NCI-H748 treated with DMSO at 0.1 percent for 48 hours (cell line): ENCODE results near the gene MRPL20.
"Not testable (repeated sequence)": the region's sequence is repeated elsewhere in the genome, so short reads cannot be mapped to it uniquely, and the experiment has no call there.

Experiments used
- DNase-seq: peaks from one replicate; lab custom pipeline; 2025; lab: John Stamatoyannopoulos, UW

The MRPL20 gene

DNA sequence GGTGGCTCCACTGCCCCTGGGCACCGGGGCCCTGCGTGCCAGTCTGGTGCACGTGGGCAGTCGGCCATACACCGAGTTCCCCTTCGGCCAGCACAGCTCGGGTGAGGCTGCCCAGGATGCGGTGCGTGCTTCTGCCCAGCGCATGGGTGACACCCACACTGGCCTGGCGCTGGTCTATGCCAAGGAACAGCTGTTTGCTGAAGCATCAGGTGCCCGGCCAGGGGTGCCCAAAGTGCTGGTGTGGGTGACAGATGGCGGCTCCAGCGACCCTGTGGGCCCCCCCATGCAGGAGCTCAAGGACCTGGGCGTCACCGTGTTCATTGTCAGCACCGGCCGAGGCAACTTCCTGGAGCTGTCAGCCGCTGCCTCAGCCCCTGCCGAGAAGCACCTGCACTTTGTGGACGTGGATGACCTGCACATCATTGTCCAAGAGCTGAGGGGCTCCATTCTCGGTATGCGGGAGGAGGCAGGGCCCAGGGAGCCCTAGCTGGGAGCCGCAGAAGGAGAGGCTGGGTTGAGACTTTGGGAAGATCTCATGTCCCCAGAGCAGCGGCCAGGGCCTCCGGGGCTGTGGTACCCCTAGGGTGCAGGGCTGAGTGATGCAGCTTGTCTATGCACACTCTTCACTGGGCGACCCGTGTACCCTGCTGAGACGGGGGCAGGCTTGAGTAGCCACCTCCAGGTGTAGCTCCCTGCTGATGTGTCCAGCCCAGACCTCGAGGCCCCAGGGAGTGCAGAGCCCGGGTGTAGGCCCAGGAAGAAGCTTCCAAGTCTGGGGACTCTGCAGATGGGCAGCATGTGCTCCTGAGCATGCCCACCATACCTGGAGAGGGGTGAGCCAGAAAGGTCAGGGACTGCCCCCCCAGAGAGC, 30.2 kb upstream of the MRPL20 start:
- no peak for DNase-seq

DNA sequence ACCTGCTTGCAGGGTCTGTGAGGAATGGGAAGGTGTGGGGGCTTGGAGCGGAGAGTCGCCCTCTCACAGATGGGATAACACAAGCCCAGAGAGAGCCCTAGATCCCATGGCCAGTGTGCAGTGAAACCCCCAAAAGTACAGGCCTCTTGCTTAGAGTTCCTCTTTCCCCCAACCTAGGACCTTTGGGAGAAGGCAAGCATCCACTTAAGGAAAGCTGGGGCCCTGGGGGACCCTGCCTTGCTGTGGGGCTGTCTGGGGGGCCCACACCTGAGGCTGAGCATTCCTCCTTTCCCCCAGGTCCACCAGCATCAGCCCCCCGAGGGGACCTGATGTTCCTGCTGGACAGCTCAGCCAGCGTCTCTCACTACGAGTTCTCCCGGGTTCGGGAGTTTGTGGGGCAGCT, 29.5 kb upstream of the MRPL20 start:
- DNase-seq, result no peak

DNA sequence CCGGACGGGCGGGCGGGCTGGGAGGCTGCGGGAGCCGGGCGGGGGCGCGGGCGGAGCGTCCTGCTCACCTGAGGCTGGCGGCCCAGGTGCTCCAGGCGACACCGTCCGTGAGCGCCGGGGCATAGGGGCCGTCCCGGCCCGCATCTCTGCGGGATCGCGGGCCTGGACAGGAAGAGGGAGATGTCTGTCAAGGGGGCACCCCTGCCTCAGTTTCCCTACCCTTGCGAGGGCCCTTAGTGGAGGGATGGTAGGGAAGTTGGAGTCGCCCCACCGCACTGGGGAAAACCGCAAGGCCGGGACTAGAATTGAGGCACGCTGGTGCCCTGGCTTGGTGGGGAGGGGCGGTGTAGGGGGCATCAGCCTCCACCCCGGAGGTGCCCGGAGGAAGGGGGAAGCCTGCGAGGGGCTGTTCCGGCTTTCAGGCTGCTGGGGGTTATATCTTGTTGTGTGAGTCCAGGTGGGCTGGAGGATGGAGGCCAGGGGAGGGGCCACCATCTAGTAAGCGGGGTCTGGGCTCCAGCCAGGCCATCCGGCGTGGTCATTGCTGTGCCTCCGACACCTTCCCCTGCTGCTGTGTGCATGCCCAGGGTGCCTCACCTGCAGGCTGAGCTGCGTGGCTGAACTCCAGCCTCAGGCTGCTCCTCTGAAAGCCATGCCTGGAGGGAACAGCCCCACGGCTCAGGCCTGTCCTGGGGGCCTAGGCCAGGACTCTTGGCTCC, 29.0 kb upstream of the MRPL20 start:
- no peak for DNase-seq

DNA sequence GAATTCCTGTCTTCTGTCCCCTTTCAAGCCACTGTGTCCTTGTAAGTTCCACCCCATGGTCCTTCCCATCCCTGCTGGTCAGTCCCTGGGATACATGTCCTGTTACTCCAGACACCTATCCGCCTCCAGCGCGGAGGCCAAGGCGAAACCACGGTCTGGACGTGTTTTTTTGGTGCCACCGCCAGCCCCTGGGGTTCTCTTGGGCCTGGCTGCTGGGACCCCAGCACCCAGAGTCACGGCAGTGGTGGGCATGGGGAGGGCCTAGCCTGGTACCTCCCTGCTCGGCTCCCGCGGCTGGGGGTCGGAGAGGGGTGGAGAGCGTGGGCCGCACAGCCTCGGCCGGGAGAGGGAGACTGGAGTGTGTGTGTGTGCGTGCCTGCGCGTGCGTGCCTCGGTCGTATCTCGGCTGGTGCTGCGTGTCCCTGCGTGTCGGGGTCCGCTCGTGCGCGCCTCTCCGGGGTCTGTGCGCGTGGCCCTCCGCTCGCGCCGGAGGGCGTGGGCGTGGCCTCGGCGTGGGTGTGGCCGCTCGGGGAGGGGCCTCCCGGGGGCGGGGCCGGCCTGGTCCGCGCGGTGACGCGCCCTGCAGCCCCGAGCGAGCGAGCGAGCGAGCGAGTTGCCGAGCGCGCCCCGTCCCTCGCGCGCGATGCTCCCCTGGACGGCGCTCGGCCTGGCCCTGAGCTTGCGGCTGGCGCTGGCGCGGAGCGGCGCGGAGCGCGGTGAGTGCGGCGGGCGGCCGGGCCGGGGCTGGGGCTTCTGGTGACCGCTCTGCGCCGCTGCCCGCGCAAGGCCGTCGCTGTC, 28.2 kb upstream of the MRPL20 start, which contains the start of gene VWA1:
Gene VWA1 (plus strand): TSS at position 585 of the 798 bp plus-strand sequence. CDS start 59 bp downstream, at position 644.
- DNase-seq, result no peak

DNA sequence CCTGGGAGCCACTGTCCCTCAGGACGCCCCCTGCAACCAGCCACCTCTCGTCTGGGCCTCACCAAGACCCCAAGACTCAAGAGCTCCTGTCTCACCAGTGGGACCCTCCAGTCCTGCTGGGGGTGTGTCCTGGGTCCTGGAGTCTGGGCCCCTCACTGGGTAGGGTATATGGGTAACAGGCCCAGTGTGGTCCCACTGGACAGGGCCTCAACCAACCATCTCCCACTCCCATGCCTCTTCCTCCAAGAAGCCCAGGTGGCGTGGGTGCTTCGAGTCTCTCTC, 27.7 kb upstream of the MRPL20 start:
- no peak for DNase-seq

DNA sequence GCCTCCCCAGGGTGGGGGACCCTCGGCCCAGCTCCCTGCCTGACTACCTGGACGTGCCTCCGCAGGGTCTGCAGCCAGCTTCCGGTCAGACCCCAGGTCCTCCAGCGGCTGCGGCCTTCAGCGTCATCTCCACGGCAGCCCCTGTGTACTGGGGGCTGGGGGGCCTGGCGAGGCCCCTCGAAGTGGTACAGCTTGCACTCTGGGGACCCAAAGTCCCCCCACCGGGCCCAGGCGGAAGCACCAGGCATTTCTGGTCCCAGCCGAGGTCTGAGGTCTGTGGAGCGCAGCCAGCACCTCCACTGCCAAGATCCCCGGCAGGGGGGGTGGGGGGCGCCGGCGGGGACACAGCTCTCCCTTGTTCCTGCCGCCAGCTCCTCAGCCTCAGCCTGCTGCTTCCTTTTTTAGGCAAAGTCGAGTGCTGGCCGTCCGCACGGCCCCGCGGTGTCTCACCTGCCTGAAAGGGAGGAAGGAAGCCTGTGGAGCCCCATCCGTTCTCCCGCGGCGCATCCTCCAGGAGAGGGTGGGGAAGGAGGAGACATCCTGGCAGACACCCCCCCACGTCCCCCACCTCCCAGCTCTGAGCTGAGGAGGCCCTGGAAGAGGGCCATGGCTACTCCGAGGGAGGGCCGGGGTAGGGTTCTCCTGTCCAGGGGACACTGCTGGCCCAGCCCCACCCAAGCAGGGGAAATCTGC, 27.2 kb upstream of the MRPL20 start:
- no peak for DNase-seq

DNA sequence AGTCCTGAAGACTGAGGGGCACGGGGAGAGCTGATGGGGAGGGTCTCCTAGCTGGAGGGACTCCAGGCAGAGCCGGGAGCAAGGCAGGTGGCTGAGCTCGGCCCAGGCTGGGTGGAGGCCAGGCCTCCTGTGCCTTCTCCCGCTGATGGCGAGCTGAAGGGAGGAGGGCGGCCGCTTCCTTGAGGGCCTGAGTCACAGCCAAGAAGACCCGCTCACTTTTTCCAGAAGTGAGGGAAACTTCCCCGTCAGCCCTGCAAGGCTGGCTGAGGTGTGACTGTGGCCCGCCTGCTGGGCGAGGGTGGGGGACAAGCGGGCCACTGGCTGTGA, 26.7 kb upstream of the MRPL20 start:
- no peak for DNase-seq

DNA sequence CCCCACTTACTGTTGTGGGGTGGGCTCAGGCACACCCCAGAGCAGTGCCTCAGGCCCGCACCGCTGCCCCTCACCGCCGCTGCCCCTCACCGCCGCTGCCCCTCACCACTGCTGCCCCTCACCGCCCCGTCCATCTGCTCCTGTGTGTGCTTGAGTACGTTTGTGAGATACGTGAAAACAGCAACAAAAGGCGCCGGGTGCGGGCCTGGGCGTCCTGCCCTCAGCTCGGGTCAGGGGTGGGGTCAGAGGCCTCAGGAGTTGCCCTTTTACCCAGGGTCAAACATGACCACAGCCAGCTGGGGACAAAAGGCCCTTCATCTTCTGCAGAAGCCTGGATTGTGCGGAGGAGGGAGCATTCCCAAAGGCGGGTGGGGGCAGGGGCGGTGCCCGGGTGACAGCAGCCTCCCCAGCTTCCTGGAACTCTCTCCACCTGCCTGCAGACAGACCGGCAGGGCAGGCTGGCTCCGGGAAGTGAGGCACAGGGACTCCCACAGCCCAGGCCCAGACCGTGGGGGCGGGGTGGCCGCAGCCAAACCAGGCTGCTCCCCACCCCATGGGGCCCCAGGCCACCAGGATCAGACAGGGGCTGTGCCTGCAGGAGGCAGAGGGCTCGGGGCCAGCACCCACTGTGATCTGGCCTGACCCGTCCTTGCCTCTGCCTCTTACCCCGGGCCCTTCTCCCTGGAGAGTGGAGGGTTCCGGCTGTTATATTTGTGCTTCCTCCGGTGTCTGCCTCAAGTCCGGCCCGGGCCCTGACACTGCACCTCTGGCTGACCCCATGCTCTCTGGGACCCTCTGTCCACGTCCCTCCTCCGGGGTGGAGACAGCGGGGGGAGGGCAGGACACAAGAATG, 26.1 kb upstream of the MRPL20 start:
- no peak for DNase-seq

DNA sequence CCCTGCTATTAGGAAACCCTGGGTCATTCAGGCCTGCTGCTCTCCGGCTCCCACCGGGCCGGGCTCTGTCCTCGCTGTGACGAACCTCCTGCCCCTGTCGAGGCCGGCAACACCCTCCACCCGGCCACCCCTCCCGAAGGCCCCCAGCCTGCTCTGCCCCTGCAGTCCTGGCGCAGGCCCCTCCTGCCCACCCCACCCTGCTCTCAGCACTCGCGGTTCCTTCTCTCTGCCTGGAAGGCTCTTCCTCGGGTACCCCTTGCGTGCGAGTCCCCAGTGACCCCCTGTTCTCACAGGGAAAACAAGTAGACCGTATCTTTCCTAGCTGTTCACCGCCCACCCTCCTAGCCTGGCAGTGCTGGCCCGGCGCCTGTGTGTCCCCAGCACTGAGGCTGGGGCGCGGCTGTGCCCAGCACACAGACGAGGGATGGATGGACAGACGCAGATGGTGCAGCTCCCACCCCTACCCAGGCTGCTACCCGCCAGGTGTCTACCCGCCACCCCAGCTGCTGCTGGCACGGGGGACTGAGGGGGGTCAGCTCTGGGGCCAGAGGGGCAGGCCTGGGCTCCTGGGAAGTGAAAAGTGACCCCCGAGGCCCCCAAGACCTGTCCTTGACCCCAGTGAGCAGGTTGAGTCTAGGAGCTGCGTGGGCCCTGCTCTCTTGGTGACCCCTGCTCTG, 25.3 kb upstream of the MRPL20 start:
- no peak for DNase-seq

DNA sequence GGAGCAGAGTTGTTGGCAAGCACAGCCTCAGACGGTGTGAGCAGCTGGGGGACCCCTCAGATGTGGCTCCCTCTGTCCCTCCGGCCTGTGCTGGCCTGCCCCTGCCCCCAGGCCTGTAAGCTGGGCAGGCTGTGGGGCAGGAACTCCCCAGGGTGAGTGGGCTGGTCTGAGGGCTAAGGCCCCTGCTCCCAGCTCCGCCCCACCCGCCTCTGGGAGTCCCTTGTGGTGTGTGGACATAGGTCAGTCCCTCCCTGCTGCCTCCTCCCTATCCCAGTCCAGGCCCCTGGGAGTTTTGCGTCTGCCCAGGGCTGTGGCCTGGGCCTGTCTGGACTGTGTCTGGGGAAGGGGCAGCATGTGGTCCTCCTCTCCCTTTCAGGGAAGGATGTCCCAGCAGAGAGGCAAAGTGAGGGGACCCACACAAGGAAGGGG, 24.8 kb upstream of the MRPL20 start:
- DNase-seq, result no peak

DNA sequence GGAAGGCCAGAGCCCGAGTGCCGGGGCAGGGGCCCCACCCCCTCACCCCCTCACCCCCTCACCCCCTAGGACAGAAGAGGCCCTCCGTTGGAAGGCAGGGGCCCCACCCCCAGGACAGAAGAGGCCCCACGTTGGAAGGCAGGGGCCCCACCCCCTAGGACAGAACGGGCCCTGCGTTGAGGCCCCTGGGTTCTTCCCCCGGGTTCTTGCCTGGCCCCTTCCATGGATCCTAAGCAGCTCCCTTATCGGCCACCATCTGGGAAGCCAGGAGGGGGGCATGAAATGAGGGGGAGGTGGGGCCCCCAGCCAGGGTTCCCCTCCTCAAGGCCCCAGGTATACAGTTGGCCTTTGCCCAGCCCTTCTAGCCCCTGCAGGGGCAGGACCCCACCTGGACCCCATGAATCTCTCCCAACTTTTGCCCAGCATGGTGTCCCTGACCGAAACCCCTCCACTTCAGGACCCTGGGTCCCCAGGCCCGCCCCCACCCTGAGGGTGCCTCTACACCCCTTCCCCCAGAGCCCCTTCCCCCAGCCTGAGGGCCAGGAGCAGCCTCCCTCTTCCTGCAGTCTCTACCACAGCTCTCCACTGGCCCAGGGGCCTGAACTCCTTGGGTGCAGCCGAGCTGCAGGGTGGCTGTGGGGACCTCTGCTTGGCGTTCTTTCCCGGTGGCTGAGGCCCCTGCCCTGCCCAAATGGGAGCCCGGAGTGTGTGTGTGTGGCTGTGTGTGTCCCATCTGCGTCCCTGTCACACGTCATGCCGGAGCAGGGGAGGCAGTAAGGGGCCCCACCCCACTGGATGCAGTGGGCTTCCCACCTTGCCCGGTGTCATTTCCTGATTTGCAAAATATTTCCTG, 24.1 kb upstream of the MRPL20 start:
- DNase-seq, result no peak

DNA sequence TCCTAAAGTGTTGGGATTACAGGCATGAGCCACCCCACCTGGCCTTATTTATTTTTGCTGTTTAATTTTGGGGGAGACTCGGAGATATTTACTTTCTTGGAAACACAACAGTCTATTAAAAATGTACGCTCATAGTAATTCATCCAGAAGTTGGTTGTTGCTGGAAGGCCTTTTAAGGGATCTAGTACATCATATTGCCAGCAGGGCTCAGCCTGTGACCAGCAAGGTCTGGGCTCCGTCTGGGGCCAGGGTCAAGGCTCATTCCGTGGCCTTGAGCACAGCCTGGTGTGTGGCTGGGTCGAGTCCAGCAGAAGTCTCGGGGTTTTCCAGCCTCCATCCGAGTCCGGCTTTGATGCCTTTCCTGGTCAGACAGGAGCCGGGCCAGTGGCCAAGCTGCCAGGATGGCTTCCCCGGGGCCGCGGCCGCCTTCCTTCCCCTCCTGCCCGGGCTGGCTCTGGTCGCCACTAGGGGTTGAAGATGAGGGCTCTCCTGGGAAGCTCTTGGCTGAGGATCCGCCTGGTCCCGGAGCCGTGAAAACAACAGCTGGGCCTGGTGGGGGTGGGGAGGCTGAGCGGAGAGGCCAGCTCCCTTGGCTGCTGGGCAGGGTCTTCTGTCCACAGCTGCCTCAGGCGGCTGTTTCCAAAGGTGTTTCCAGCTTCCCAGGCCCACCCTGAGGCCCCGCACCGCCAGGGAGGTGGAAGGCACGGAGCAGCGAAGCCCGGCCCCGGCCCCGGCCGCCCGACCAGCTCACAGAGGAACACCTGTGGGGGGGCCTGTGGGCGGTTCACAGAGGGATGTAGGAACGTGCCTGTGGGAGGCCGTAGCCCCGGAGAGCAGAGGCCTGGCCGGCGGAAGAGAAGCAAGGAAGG, 23.3 kb upstream of the MRPL20 start:
- no peak for DNase-seq

DNA sequence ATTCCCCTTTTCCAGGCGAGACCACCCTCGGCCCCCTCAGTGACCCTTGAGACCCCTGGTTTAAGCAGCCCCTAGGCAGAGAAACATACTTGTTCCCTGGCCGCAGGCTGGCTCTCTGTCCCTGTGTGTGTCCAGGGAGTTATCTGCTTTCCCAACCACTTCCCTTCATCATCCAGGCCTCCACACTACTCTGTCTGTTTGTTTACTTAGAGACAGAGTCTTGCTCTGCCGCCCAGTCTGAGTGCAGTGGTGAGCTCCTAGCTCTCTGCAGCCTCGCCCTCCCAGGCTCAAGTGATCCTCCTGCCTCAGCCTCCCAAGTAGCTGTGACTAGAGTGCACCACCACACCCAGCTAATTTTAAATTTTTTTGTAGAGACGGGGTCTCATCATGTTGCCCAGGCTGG, 22.6 kb upstream of the MRPL20 start:
- DNase-seq, result no peak

DNA sequence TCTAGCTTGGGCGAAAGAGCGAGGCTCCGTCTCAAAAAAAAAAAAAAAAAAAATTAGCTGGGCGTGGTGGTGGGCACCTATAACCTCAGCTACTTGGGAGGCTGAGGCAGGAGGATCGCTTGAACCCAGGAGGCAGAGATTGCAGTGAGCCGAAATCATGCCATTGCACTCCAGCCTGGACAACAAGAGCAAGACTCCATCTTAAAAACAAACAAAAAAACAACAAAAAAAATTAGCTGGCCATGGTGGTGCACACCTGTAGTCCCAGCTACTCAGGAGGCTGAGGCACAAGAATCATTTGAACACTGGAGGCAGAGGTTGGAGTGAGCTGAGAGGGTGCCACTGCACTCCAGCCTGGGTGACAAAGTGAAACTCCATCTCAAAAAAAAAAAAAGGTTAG, 21.9 kb upstream of the MRPL20 start:
- DNase-seq, result not testable (repeated sequence)

DNA sequence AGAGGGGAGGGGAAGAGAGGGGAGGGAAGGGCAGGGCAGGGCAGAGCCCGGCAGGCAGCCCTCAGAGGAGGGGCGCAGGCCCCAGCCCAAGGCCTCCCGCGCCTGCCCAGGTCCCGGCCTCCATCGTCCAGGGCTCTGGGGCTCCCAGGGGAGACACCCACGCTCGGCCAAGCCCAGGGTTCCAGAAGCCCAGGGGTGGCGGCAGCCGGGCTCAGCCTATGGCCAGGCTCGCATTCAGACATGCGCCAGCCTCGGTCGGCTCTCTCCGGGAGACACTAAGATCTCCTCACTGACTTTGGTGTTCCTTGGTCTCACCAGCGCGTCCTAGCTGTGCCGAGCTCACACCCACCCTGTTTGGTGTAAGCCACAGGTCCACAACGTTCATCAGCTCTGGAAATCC, 21.1 kb upstream of the MRPL20 start:
- DNase-seq, result no peak

DNA sequence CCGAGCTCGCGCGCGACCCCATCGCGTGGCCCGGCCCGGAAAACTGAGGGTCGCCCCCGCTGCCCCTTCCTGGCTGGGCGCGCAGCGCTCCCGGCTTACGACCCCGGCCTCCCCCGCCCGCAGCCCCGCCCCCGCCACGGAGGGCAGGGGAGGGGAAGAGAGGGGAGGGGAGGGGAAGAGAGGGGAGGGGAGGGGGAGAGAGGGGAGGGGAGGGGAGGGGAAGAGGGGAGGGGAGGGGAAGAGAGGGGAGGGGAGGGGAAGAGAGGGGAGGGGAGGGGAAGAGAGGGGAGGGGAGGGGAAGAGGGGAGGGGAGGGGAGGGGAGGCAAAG, 20.7 kb upstream of the MRPL20 start:
- no peak for DNase-seq

DNA sequence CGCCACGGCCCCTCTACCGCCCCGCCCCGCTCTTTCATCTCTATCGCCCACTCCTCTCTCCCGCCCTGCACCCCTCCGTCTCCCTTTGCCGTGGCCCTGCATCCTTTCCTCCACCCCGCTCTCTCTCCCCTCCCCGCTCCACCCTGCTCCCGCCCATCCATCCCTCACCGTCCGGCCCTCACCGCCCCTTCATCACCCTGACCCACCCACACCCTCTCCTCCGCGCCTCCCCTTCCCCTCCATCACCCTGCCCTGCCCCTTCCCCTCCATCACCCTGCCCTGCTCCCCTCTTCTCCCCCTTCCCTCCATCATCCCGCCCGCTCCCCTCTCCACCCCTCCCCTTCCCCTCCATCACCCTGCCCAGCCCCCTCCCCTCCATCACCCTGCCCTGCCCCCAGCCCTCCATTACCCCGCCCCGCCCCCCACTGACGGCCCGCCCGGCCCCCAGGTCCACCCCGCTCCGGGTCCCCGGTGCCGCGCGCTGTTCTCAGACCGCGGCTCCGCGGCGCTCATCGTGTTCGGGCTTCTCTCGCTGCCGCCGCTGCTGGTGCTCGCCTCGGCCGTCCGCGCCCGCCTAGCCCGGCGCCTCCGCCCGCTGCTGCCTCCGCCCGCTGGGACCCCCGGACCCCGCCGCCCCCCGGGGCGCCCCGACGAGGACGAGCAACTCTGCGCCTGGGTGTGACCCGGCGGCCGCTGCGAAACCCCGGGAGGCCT, 20.2 kb upstream of the MRPL20 start:
- DNase-seq, result no peak

DNA sequence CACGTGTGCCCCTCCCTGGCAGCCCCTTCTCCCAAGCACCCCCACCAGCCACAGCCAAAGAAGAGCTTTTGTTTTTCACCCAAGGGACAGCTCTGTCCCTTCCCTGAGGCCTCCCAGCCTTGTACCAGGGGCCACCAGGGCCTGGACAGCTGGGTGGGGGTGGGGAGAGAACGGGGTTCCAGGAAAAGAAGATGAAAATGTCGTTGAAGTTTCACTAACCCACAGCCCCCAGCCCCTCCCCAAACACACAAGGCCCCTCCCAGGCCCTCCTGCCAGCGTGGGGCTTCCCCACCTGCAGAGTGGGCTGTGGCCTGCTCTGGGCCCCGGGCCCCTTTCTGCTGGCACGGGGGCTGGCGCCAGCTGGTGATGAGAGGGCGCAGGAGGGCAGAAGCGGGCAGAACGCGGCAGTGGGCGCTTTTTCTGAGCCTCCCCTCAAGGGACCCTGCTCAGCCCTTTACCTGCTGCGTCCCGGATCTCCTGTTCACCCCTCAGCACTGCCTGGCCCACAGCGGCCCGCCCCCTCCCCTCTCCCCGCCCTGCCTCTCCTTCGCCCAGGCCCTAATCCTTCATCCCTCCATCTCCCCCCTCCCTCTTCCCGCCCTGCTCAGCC, 19.5 kb upstream of the MRPL20 start:
- DNase-seq, result no peak
